Kidney epithelial cell (primary cell): ENCODE results near the gene HTR4. TPM values are rescaled to one million over a fixed set of nuclear protein-coding genes. Genes with fewer than 3 reads are reported as not detected.

Source experiments
- DNase-seq: peaks from one replicate; pipeline ENCODE4 v3.0.0-alpha.2; 2010; ENCODE audit warnings: low read depth
- H3K27me3 ChIP-seq: 2 replicates; pipeline ENCODE4 v1.6.0; 2011; ENCODE audit warnings: low read length; ENCODE audit not compliant: control insufficient read depth, insufficient read depth
- H3K36me3 ChIP-seq: 2 replicates; pipeline ENCODE4 v1.5.1; 2011; ENCODE audit warnings: low read length; ENCODE audit not compliant: control insufficient read depth, insufficient read depth
- H3K4me3 ChIP-seq: 2 replicates; pipeline ENCODE4 v1.5.1; 2011; ENCODE audit warnings: low read depth, mild to moderate bottlenecking, control low read depth, low read length
- total RNA-seq: library from RNA; depleted of rRNA; stranded (reverse); fragments of >200 nt; gene quantifications from 2 replicates; pipeline ENCODE4 v1.2.3, GENCODE V29; 2015
- TF ChIP-seq, protein P1 (sequence below): IDR thresholded peaks from 2 replicates; pipeline ENCODE4 v1.5.1; 2011; ENCODE audit warnings: mild to moderate bottlenecking, moderate library complexity, low read length, control low read depth, inconsistent platforms; ENCODE audit not compliant: insufficient read depth, poor library complexity, severe bottlenecking

Gene HTR4
- total RNA-seq, 1 donor from 2014 or later = not detected

DNA sequence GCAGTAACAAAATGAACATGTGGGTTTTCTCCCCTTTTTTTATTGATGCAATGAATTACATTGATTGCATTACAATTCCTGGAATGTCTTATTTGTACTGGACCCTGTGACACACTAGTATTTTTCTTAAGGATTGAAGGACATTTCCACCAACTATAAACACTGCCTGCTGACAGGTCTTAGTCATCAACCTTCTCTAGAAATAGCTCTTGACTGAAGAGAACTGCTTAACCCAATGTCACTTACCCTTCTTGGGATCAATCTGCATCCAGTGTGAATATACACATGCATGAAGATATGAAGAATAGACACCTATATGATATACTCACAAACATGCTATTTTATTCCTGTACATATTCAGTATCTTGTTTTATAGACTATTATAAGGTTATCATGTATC, 140.0 kb downstream of the HTR4 start:
- no peaks in the 10 kb centered on the region for H3K27me3 ChIP-seq
- no peaks in the 10 kb centered on the region for H3K36me3 ChIP-seq
- H3K4me3 ChIP-seq = no peak overlapping the region
- DNase-seq = no peak
- TF ChIP-seq, protein P1, sequence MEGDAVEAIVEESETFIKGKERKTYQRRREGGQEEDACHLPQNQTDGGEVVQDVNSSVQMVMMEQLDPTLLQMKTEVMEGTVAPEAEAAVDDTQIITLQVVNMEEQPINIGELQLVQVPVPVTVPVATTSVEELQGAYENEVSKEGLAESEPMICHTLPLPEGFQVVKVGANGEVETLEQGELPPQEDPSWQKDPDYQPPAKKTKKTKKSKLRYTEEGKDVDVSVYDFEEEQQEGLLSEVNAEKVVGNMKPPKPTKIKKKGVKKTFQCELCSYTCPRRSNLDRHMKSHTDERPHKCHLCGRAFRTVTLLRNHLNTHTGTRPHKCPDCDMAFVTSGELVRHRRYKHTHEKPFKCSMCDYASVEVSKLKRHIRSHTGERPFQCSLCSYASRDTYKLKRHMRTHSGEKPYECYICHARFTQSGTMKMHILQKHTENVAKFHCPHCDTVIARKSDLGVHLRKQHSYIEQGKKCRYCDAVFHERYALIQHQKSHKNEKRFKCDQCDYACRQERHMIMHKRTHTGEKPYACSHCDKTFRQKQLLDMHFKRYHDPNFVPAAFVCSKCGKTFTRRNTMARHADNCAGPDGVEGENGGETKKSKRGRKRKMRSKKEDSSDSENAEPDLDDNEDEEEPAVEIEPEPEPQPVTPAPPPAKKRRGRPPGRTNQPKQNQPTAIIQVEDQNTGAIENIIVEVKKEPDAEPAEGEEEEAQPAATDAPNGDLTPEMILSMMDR = no peak

DNA sequence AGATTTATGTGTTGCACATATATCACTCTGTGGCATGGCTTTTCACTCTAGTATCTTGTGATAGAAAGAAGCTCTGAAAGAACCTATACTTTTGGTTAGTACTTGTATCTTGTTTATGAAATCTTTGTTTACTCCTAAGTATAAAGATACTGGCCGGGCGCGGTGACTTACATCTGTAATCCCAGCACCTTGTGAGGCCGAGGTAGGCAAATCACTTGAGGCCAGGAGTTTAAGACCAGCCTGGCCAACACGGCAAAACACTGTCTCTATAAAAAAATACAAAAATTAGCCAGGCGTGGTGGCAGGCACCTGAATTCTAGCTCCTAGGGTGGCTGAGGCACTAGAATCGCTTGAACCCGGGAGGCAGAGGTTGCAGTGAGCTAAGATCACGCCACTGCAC, 141.8 kb downstream of the HTR4 start:
- H3K4me3 ChIP-seq = no peak overlapping the region
- TF ChIP-seq, protein P1 = no peak
- no peaks in the 10 kb centered on the region for H3K36me3 ChIP-seq
- H3K27me3 ChIP-seq = no peaks in the 10 kb centered on the region
- no peak for DNase-seq

DNA sequence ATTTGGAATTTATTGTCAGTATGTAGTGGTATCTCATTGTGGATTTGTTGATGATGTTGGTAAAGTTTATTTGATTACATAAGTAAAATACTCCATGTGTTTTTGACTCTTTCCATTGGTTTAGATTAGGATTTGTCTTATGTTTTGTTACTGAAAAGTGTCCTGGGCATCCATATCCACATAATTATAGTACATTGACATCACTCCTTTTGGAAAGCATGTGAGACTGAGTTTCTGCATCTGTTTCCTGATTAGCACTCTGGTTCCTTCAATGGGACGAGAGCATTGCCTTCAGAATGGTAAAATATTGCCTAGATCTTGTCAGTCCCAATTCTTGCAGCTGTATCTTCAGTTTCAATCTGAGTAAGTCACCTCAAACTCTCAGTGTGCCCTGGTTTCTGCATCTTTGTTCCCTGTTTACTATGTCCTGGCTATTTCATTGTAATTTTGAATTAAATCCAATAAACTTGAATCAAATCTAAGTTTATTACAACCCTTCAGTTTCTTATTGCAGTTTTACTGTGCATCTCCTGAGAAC, 142.4 kb downstream of the HTR4 start:
- no peak for DNase-seq
- Histone ChIP-seq H3K4me3 (no peak overlapping the region), H3K27me3 (no peaks in the 10 kb centered on the region), H3K36me3 (no peaks in the 10 kb centered on the region)
- TF ChIP-seq, protein P1 = no peak

- no peaks in the 10 kb centered on the region for H3K36me3 ChIP-seq
- DNase-seq = no peak
- TF ChIP-seq, protein P1 = no peak
- H3K4me3 ChIP-seq = no peak overlapping the region
- H3K27me3 ChIP-seq = no peaks in the 10 kb centered on the region
Measured at GRCh38 chr5:148509893-148510292, 144.4 kb downstream of the HTR4 start.

DNA sequence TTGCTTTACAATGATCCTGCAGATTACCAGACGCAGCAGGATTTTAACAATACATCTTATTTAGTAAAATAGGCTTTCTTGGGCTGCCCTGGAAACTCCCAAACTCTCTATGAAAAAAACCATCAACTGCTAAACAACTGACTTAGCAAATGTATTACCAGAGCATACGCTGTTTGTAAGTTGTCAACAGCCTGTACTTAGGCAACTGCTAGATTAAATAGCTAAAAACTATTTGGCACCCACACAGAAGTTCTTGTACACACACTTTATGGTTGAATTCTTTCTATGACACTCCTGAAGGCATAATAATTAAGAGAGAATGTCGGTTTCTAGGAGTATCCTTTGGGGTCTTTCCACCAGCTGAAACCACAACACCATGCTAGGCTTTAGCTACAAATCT, 146.7 kb downstream of the HTR4 start:
- TF ChIP-seq, protein P1 = no peak
- H3K36me3 ChIP-seq = no peaks in the 10 kb centered on the region
- no peaks in the 10 kb centered on the region for H3K27me3 ChIP-seq
- no peak for DNase-seq
- H3K4me3 ChIP-seq = no peak overlapping the region

DNA sequence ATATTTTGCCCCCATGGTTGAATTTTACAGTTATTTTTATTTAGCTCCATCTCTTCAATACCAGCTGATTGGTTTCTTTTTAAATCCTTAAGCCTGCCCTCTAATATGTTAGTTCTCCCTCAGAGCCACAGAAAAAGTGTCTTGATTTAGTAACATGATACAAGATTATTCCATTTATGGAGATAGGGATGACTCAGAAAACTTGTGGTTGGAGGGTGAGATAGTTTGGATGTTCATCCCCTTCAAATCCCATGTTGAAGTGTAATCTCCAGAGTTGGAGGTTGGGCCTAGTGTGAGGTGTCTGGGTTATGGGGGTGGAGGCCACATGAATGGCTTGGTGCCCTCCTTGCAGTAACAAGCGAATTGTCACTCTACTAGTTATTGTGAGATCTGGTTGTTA, 154.9 kb downstream of the HTR4 start:
- Histone ChIP-seq H3K4me3 (no peak overlapping the region), H3K36me3 (no peaks in the 10 kb centered on the region), H3K27me3 (no peaks in the 10 kb centered on the region)
- DNase-seq = no peak
- TF ChIP-seq, protein P1 = no peak
